Measurements from ENCODE around the gene ECT2L.

Gene ECT2L

DNA sequence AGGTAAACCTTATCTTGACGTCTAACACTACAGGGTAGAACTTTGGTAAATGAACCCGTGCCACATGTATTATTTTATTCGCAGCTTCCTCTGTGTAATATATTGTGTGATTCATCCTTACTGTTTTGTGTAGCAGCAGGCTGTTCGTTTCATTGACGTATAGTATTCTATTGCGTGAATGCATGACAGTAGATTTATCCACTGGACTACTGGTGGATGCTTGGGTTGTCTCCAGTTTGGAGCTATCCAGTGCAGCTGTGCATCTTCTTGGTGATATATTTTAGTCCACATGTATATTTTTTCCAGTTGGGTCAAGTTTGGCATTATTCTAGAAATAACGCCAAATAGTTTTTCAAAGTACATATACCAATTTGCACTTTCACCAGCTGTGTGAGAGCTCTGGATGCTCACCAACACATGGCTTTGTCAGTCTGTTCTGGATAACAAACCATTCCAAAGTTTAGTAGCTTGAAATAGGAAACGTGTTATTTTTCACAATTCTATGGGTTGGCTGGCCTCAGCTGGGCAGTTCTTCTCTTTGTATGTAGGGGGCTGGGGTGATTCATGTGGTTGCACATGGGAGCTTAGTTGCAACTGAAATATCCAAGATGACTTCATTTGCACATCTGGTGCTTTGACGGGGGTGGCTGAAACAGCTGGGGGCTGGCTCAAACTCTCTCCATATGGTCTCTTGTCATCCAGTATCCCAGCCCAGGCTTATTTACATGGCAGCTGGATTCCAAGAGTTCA, 9.3 kb downstream of the ECT2L start:
- DNase-seq: peak; percentile 29 to 40

DNA sequence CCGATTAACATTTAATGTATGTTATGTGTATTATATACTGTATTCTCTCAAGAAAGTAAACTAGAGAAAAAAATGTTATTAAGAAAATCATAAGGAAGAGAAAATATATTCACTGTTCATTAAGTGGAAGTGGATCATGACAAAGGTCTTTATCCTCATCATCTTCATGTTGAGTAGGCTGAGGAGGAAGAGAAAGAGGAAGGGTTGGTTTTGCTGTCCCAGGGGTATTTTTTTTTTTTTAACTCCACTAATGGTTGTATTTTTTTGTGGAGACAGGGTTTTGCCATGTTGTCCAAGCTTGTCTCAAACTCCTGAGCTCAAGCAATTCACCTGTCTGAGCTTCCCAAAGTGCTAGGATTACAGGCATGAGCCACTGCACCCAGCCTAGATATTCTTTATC, 11.0 kb downstream of the ECT2L start:
- DNase-seq: peak; percentile 8 to 14

- no peak for DNase-seq
Measured at GRCh38 chr6:138809677-138810076, 13.8 kb downstream of the ECT2L start.

GRCh38 chr6:138811866-138812265, 16.0 kb downstream of the ECT2L start:
- DNase-seq: peak; percentile 64 to 83

- DNase-seq: no peak
Measured at GRCh38 chr6:138814179-138814834, 18.4 kb downstream of the ECT2L start.

GRCh38 chr6:138815221-138815620, 19.3 kb downstream of the ECT2L start:
- no peak for DNase-seq

DNA sequence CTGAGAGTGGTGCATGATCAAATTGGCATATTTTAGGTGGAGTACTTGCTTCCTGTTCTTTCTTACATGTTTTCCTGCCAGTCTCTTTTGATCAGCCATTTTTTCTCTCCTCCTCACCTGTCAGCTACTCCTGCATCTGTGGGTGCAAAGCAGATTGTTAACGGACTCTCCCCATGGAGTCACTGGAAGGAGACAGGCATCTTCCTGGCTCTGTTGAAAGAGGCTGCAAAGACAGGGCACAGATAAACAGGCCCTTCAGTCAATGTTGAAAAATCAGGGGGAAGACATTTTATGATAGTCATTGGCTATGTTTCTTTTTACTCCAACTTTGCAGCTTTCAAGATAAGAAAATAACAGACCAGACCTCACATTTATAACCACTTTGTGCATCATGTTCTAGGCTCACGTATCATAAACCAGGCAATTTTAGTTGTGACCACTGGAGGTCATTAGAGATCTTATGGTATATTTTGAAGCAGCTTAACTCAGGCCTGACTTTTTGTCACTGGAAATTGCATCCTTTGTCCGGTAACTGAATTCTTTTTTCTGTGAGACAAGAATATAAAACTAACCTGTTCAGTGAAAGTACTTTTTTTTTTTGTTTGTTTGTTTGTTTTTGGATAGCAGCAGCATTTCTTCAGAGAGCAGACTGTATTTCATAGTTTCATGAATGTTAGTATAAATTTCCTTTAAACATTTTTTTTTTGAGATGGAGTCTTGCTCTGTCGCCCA, 20.1 kb downstream of the ECT2L start:
- DNase-seq: peak; percentile 39 to 66

DNA sequence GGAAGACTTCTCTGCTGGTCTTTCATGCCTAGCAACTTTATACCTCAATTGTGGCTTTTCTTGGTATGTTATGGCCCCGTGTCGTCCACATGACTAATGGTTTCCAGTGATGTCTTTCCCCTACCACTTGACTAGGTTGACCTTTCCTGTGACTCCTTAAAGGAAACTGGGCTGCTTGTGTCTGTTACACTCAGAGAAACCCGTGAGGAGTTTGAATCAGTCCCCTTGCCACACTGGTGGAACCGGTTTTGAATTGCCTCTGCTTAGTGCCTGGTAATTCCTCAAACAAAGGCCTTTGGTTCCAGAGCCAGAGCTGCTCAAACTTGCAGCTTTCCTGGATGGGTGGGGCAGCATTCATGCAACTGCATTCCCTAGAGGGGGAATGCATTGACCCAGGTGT, 21.9 kb downstream of the ECT2L start:
- DNase-seq: no peak

- DNase-seq: peak in 1 of 2 donors; percentile 4
Measured at GRCh38 chr6:138818496-138819194, 22.8 kb downstream of the ECT2L start.

- DNase-seq: no peak
Measured at GRCh38 chr6:138821519-138821918, 25.6 kb downstream of the ECT2L start.

DNA sequence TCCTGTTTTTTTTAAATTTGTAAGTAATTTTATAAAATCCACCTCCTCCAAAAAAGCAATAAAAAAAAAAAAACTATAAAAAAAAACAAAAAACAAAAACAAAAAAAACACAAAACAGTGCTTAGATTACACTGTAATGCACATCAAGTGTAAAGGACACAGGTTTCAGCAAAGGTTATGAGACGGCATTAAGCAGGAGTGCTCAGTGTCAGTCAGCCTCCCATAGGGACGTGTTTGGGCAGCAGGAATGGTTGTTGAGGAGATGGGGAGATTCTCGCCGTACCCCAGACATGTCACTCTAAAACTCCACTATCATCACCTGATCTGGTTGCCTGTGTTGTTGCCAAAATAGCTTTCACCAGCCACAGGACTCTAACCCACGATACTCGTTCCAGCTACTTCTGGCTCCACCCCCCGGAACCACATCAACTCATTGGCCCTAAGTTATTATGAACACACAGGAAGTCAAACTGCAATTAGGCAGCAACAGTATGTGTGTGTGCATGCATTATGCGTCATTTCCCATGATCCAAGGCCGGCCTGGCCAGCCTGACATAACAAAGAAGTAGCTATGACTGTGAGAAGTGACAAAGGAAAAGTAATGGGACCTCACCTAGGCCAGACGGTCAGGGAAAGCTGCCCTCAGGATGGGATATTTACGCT, 28.7 kb downstream of the ECT2L start:
- no peak for DNase-seq

- no peak for DNase-seq
Measured at GRCh38 chr6:138830248-138830647, 34.4 kb downstream of the ECT2L start.

DNA sequence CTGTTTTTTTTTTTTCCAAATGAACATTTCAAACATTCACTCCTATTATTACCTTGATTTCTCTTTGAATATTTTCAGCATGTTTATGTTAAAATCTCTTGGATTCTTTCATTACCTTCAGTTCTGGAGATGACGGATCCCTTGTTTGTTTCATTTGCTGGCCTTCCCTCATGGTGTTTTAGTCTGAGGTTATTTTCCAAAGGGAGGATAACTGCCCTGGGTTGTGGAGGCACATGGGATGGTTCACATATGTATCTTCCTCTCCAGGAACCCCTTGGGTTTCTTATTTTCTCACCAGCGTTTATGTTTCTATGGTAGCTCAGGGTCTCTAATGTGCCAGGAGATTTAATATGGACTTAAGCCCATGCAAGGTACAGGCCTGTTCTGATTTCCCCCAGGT, 36.3 kb downstream of the ECT2L start:
- DNase-seq: no peak

DNA sequence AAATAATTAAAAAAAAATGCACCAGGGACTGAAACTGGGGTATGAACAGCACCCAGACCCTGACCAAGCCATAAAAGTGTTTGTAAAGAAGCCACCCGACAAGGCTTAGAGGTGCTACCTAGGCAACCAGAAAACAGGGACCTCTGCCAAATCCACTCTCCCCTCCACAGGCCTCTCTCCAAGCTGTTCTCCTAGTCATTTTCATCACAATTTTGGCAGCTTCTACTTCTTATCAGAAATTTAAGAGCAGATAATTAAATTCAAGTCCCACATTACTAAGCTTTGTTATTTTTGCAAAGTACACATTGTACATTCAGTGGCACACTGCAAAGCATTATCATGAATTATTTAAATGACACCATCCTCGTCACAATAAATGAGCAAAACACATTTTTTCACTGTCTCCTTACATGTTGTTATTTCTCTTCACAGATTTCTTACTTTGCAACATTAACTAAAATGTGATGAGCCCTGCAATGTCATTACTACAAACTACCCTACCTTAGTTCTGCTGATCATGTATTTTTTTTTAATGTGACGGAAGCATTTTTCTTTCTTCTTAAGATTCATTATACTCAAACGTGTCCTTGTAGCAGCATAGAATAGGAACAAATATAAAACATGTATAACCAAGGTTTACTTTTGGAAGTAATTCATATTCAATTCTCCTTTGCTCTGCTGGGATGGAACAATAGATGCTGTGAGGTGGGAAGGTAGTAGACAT, 38.1 kb downstream of the ECT2L start:
- DNase-seq: no peak

DNA sequence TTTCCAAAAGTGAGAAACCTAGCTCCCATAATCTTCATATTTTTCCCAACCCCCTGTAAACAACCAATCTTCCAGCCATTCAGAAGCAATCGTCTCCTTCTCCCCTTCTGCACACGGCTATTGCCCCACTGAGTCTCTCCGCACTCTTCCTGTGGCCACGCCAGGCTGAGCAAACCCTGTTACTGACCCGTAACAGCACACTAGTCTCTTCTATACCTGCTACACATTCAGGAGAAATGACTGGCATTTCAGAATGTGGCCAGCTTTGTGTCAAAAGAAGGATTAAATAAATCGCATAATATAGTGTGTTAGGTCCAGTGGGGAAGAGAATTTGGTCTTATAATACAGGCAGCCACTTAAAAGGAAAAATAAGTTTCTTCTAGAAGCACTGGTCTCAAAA, 41.4 kb downstream of the ECT2L start:
- no peak for DNase-seq

- no peak for DNase-seq
Measured at GRCh38 chr6:138844192-138844591, 48.3 kb downstream of the ECT2L start.

- DNase-seq: no peak
Measured at GRCh38 chr6:138847884-138848283, 52.0 kb downstream of the ECT2L start.

DNA sequence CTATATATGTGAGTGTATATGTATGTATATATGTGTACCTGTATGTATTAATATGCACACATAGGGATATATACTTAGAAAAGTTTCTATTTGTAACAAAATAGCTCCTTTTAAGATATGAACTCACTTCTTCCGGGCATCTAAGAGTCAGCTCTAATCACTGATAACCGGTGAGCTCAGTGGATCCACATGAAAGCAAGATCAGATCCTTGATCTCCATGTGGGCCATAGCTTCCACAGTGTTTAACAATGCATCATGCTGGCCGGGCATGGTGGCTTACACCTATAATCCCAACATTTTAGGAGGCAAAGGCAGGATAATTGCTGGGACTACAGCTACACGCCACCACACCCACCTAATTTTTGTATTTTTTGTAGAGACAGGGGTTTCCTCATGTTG, 52.6 kb downstream of the ECT2L start:
- DNase-seq: no peak

GRCh38 chr6:138849791-138850190, 53.9 kb downstream of the ECT2L start:
- peak; percentile 45 to 67 for DNase-seq

GRCh38 chr6:138856654-138857053, 60.8 kb downstream of the ECT2L start:
- peak in 1 of 2 donors; percentile 32 for DNase-seq

GRCh38 chr6:138857775-138858174, 61.9 kb downstream of the ECT2L start:
- DNase-seq: no peak

DNA sequence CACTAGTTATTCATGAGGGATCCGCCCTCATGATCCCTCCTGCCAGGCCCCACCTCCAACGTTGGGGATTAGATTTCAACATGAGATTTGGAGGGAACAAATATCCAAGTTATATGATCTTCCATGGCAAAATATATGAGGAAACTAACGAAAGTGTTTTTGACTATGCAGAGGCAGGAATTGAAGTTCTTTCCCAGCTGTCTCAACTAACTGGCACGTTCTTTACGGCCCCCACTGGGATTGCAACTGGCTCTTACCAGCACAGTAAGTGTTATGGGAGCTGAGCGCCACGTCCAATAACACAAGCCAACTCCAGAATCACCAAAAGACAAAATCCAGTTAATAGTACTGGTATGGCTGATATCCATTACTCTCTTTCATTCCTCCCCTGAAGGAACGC, 66.6 kb downstream of the ECT2L start:
- no peak for DNase-seq
